HG02981 (cell line): Measurements from ENCODE around the gene MS4A3.
"Not testable (repeated sequence)": the region's sequence is repeated elsewhere in the genome, so short reads cannot be mapped to it uniquely, and the experiment has no call there.

Experiments
- ATAC-seq: cut with Tn5 transposase; IDR thresholded peaks from one replicate; pipeline ENCODE4 v1.9.1; 2021; ENCODE audit warnings: mild to moderate bottlenecking, moderate library complexity; ENCODE audit not compliant: unreplicated experiment

Gene MS4A3

GRCh38 chr11:60088364-60088763 lies 31.9 kb downstream of the MS4A3 start, which contains the start of gene MS4A2:
MS4A2 (plus strand) TSS chr11:60088664; CDS start chr11:60088766, 102 bp downstream.
- no peak for ATAC-seq

GRCh38 chr11:60095477-60096120 lies 39.1 kb downstream of the MS4A3 start:
- no peak for ATAC-seq

- no peak for ATAC-seq
Measured at GRCh38 chr11:60097189-60097588, 40.7 kb downstream of the MS4A3 start.

GRCh38 chr11:60098508-60098907 lies 42.0 kb downstream of the MS4A3 start:
- peak; percentile 97 for ATAC-seq

- no peak for ATAC-seq
Measured at GRCh38 chr11:60100516-60100915, 44.1 kb downstream of the MS4A3 start.

GRCh38 chr11:60101368-60101767 lies 44.9 kb downstream of the MS4A3 start:
- not testable (repeated sequence) for ATAC-seq

GRCh38 chr11:60104471-60105115 lies 48.1 kb downstream of the MS4A3 start:
- ATAC-seq: not testable (repeated sequence)

- not testable (repeated sequence) for ATAC-seq
Measured at GRCh38 chr11:60108631-60109030, 52.2 kb downstream of the MS4A3 start.

- ATAC-seq: no peak
Measured at GRCh38 chr11:60111793-60112192, 55.3 kb downstream of the MS4A3 start.

GRCh38 chr11:60116996-60117790 lies 60.7 kb downstream of the MS4A3 start:
- no peak for ATAC-seq

- ATAC-seq: no peak
Measured at GRCh38 chr11:60118338-60118737, 61.9 kb downstream of the MS4A3 start.

- ATAC-seq: no peak
Measured at GRCh38 chr11:60119710-60120109, 63.2 kb downstream of the MS4A3 start.
